Hypothalamus (tissue), 51 donors: ENCODE data around the gene ZNF337.
"Not testable (repeated sequence)": the region's sequence is repeated elsewhere in the genome, so short reads cannot be mapped to it uniquely, and the experiment has no call there.

Source experiments
- DNase-seq, 51 donors: peaks; one replicate each; lab custom pipeline; 2025; lab: John Stamatoyannopoulos, UW

ZNF337 gene

GRCh38 chr20:25630615-25631014 is 66.0 kb downstream of the ZNF337 start:
- not testable (repeated sequence) for DNase-seq

- DNase-seq: no peak
Observed at GRCh38 chr20:25629816-25630499, 66.7 kb downstream of the ZNF337 start.

GRCh38 chr20:25626779-25627178 is 69.9 kb downstream of the ZNF337 start:
- no peak for DNase-seq

- DNase-seq: peak in 2 of 51 donors; percentile 50 to 53
Observed at GRCh38 chr20:25624500-25624939, 72.1 kb downstream of the ZNF337 start.
